ENCODE results near the gene AFAP1L2.

Gene AFAP1L2

GRCh38 chr10:114370199-114370598, 34.1 kb downstream of the AFAP1L2 start:
- Histone ChIP-seq H3K9ac (ENCODE audit: low read depth, low read length) (no peak overlapping the region), H3K9me3 (ENCODE audit: insufficient read depth, low read length, severe bottlenecking) (no peaks in the 10 kb centered on the region), H3K36me3 (ENCODE audit: insufficient read depth, low read length) (no peaks in the 10 kb centered on the region), H3K27me3 (ENCODE audit: insufficient read depth, low read length, poor library complexity) (no peaks in the 10 kb centered on the region), H3K4me1 (ENCODE audit: insufficient read depth, low read length) (no peaks in the 10 kb centered on the region), H3K4me2 (ENCODE audit: insufficient read depth, low read length) (no peak overlapping the region), H2AFZ (ENCODE audit: low read depth, low read length) (no peak overlapping the region), H3K27ac (ENCODE audit: low read length) (no peak overlapping the region), H3K79me2 (ENCODE audit: insufficient read depth, low read length) (no peaks in the 10 kb centered on the region), H3K4me3 (ENCODE audit: low read depth in 1 of 2, low read length in 2 of 2) (no peak overlapping the region), H4K20me1 (ENCODE audit: insufficient read depth, low read length) (no peaks in the 10 kb centered on the region)
- TF ChIP-seq EZH2 (IDR thresholded peaks at IDR 0.05; ENCODE audit: borderline replicate concordance, low read depth, low read length, severe bottlenecking) = no peak
- DNase-seq (no peak), ATAC-seq (ENCODE audit: insufficient read depth, low read depth) (no peak)

DNA sequence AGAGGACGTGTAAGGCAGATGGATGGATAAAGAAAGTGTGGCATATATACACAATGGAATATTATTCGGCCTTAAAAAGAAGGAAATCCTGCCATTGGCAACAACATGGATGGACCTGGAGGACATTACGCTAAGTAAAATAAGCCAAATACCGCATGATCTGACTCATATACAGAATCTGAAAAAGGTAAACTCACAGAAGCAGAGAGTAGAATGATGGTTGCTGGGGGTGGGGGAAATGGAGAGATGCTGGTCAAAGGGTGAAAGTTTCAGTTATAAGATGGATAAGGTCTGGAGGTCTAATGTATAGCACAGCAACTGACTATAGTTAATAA, 36.3 kb downstream of the AFAP1L2 start:
- no peak for DNase-seq
- Histone ChIP-seq H3K27ac (ENCODE audit: low read length) (no peak overlapping the region), H3K4me1 (ENCODE audit: insufficient read depth, low read length) (no peaks in the 10 kb centered on the region), H3K27me3 (ENCODE audit: insufficient read depth, low read length, poor library complexity) (no peaks in the 10 kb centered on the region), H3K4me3 (ENCODE audit: low read depth in 1 of 2, low read length in 2 of 2) (no peak overlapping the region), H3K9ac (ENCODE audit: low read depth, low read length) (no peak overlapping the region), H3K79me2 (ENCODE audit: insufficient read depth, low read length) (no peaks in the 10 kb centered on the region), H4K20me1 (ENCODE audit: insufficient read depth, low read length) (no peaks in the 10 kb centered on the region), H2AFZ (ENCODE audit: low read depth, low read length) (no peak overlapping the region), H3K36me3 (ENCODE audit: insufficient read depth, low read length) (no peaks in the 10 kb centered on the region), H3K9me3 (ENCODE audit: insufficient read depth, low read length, severe bottlenecking) (no peaks in the 10 kb centered on the region), H3K4me2 (ENCODE audit: insufficient read depth, low read length) (no peak overlapping the region)
- TF ChIP-seq CTCF (IDR thresholded peaks at IDR 0.05; ENCODE audit: borderline replicate concordance, extremely low read depth, low read length, poor library complexity, severe bottlenecking) (no peak), EZH2 (IDR thresholded peaks at IDR 0.05; ENCODE audit: borderline replicate concordance, low read depth, low read length, severe bottlenecking) (no peak)
- ATAC-seq (ENCODE audit: insufficient read depth, low read depth) = no peak

- Histone ChIP-seq H3K9me3 (ENCODE audit: insufficient read depth, low read length, severe bottlenecking) (no peaks in the 10 kb centered on the region), H3K4me3 (ENCODE audit: low read depth in 1 of 2, low read length in 2 of 2) (no peak overlapping the region), H3K9ac (ENCODE audit: low read depth, low read length) (no peak overlapping the region), H3K27me3 (ENCODE audit: insufficient read depth, low read length, poor library complexity) (no peaks in the 10 kb centered on the region), H3K4me1 (ENCODE audit: insufficient read depth, low read length) (no peaks in the 10 kb centered on the region), H2AFZ (ENCODE audit: low read depth, low read length) (no peak overlapping the region), H3K4me2 (ENCODE audit: insufficient read depth, low read length) (no peak overlapping the region), H3K36me3 (ENCODE audit: insufficient read depth, low read length) (no peaks in the 10 kb centered on the region), H3K27ac (ENCODE audit: low read length) (no peak overlapping the region), H4K20me1 (ENCODE audit: insufficient read depth, low read length) (no peaks in the 10 kb centered on the region), H3K79me2 (ENCODE audit: insufficient read depth, low read length) (no peaks in the 10 kb centered on the region)
- DNase-seq (no peak), ATAC-seq (ENCODE audit: insufficient read depth, low read depth) (no peak)
- TF ChIP-seq CTCF (IDR thresholded peaks at IDR 0.05; ENCODE audit: borderline replicate concordance, extremely low read depth, low read length, poor library complexity, severe bottlenecking) = no peak
- no peak for TF ChIP-seq EZH2 (IDR thresholded peaks at IDR 0.05; ENCODE audit: borderline replicate concordance, low read depth, low read length, severe bottlenecking)
These were observed 36.8 kb downstream of the AFAP1L2 start for GRCh38 chr10:114367351-114368056.

DNA sequence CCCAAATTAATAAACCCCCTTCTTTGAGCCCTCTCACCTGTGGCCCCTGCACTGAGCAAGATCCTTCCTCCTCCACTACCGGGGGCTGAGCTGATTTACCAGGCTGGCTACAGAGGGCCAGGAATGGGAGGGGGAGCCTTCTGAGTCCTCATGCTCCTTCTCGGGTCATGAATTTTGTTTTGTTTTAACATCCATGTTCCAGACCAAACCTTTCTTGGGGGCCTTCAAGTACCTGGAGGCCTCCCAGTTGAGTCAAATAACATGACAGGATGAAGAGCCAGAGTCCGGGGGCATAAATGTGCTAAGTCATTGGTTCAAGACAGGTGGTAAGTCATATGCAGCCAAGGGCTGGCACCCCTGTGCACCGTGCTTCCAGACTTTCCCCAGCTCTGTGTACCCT, 39.6 kb downstream of the AFAP1L2 start:
- no peak overlapping the region for H3K4me2 ChIP-seq (ENCODE audit: insufficient read depth, low read length)
- no peaks in the 10 kb centered on the region for H4K20me1 ChIP-seq (ENCODE audit: insufficient read depth, low read length)
- H3K36me3 ChIP-seq (ENCODE audit: insufficient read depth, low read length) = no peaks in the 10 kb centered on the region
- no peak overlapping the region for H2AFZ ChIP-seq (ENCODE audit: low read depth, low read length)
- no peaks in the 10 kb centered on the region for H3K4me1 ChIP-seq (ENCODE audit: insufficient read depth, low read length)
- H3K79me2 ChIP-seq (ENCODE audit: insufficient read depth, low read length) = no peaks in the 10 kb centered on the region
- H3K27me3 ChIP-seq (ENCODE audit: insufficient read depth, low read length, poor library complexity) = no peaks in the 10 kb centered on the region
- no peak overlapping the region for H3K9ac ChIP-seq (ENCODE audit: low read depth, low read length)
- DNase-seq (no peak), ATAC-seq (ENCODE audit: insufficient read depth, low read depth) (no peak)
- H3K9me3 ChIP-seq (ENCODE audit: insufficient read depth, low read length, severe bottlenecking) = no peaks in the 10 kb centered on the region
- H3K4me3 ChIP-seq (ENCODE audit: low read depth in 1 of 2, low read length in 2 of 2) = no peak overlapping the region
- H3K27ac ChIP-seq (ENCODE audit: low read length) = no peak overlapping the region
- TF ChIP-seq CTCF (IDR thresholded peaks at IDR 0.05; ENCODE audit: borderline replicate concordance, extremely low read depth, low read length, poor library complexity, severe bottlenecking) = no peak
- TF ChIP-seq EZH2 (IDR thresholded peaks at IDR 0.05; ENCODE audit: borderline replicate concordance, low read depth, low read length, severe bottlenecking) = no peak

All from DND-41 (cell line).